Measurements from ENCODE around the gene TEX30.
A peak's percentile ranks its signal among the peaks of the same experiment; 100 is the strongest.
"Not testable (repeated sequence)": the region's sequence is repeated elsewhere in the genome, so short reads cannot be mapped to it uniquely, and the experiment has no call there.

TEX30 gene

DNA sequence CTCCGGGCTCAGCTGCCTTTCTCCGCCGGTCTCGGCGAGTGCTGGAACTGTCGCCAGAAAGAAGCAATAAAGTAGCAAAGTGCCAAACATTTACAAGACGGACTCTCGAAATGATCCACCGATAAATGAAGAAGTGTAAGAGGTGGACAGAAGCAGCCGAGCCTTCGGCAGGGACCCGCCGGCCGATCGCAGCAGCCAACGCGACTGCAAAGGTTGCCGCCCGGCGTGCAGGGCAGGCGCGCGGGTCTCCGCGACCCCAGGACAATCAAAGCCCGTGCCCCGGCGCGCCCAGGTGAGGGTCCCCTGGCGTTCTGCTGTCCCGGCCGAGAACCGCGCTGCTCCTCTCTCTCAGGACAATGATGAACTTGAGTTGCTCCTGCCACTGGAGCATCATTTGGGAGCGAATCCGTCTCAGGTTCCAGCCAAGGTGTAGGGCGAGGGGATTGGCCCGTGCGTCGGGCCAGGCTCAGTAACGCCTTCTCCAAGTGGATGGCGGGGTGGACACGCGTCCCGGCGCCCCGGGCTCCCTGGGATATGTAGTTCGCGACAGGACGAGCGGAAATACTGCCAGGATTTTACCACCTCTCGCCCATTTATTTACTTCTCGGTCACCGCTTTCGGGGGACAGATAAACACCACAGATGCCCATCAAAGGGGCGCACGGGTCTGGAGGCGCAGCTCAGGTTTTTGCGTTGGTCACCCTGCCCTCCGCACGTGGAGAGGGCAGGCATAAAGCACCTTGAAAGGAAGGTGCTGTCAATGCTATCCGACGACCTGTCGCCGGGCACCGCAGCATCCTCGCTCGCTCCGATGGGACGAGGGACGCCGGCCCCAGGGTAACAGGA, 25.2 kb upstream of the TEX30 start, which contains the start of the genes BIVM and POGLUT2:
Gene BIVM (plus strand): TSS at position 539 of the 845 bp plus-strand sequence. CDS start 8,149 bp downstream, outside the sequence.
Gene POGLUT2 (minus strand): TSS at position 396 of the 845 bp plus-strand sequence. CDS start 306 bp downstream, at position 90.
- no peak for TF ChIP-seq JUND (IDR thresholded peaks at IDR 0.05; ENCODE audit: low read depth)
- peak; percentile 94 to 95 for DNase-seq (ENCODE audit: low read depth in 1 of 2, low spot score in 1 of 2)
- in situ Hi-C loops (cut with HindIII; ENCODE audit: low pct_unique_long_range_greater_than_20kb, low sequenced_read_pairs), result no loop called here

DNA sequence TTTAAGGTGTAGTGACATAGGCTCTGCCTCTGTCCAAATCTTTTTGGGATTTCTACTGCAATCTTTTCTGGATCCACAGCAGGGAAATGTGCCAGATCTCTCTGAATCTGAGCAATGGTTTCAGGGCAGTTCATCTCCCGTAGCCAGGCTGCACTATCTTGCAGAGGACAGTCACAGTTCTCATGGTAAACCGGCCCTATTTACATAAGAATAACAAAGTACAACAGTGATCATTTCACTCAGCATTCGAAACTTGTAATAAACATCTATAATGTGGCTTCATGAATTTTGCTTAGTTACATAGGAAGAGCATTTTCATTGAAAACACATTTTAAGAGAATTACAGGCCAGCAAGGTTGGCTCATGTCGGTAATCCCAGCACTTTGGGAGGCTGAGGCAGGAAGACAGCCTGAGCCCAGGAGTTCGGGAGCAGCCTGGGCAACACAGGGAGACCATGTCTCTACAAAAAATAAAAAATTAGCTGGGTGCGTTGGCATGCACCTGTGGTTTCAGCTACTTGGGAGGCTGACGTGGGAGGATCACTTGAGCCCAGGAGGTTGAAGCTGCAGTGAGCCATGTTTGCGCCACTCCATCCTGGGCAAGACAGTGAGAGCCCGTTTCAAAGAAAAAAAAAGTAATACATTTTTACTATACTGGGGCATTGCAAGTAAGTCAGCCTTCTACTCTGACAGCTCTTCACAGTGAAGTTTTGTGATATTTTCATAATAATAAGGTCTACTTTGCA, 20.2 kb upstream of the TEX30 start:
- in situ Hi-C loops (cut with HindIII; ENCODE audit: low pct_unique_long_range_greater_than_20kb, low sequenced_read_pairs), result no loop called here
- no peak for DNase-seq (ENCODE audit: low read depth in 1 of 2, low spot score in 1 of 2)
- no peak for TF ChIP-seq JUND (IDR thresholded peaks at IDR 0.05; ENCODE audit: low read depth)

DNA sequence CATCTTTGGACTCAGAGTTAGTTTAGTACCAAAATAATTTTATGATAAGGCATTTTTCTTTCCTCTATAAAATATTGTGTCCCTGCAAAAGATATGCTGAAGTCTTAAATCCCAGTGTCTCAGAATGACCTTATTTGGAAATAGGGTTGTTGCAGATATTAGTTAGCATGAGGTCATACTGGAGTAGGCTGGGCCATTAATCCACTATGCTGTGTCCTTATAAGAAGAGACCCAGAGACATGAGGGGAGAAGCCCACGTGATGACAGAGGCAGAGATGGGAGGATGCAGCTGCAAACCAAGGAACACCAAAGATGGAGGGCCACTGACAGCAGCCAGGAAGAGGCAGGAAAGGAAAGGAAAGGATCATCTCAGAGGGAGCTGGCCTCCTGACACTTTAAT, 18.8 kb upstream of the TEX30 start:
- DNase-seq (ENCODE audit: low read depth in 1 of 2, low spot score in 1 of 2), result no peak
- in situ Hi-C loops (cut with HindIII; ENCODE audit: low pct_unique_long_range_greater_than_20kb, low sequenced_read_pairs), result no loop called here

DNA sequence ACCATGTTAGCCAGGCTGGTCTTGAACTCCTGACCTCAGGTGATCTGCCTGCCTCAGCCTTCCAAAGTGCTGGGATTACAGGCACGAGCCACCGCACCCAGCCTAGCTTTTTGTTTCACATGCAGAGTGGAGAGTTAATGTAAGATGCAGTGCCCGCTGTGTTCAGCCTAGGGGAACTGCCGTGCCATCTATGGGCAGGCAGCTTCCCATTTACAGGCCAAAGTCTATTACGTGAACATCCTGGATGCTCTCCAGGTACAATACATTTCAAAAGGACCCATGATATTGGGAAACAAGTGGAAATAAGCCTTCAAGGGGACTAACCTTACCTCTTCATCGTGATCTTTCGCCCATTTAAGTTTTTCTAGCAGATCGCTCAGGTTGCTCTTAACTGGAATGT, 15.1 kb upstream of the TEX30 start:
- in situ Hi-C loops (cut with HindIII; ENCODE audit: low pct_unique_long_range_greater_than_20kb, low sequenced_read_pairs), result no loop called here
- no peak for TF ChIP-seq JUND (IDR thresholded peaks at IDR 0.05; ENCODE audit: low read depth)

More for the DNA sequence above, 18.8 kb upstream of the TEX30 start:
- no peak for TF ChIP-seq JUND (IDR thresholded peaks at IDR 0.05; ENCODE audit: low read depth)

DNA sequence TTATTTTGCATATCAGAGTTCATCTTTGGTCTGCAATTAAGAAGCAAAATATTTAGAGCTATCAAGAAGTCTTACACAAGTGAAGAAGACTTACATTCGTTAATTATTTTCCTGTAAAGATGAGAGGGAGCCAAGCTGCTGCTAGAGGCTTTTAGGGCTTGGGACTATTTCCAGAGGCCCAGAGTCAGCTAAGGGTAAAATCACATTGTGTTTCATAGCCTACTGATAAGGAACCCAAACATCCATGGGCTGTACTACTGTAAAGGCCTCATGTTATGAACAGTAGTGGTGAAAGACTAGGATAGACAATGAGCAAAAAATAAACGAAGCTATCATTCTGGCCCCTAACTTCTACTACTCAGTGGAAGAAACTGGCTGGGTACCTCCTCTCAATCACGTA, 10.9 kb upstream of the TEX30 start:
- TF ChIP-seq JUND (IDR thresholded peaks at IDR 0.05; ENCODE audit: low read depth), result no peak
- no peak for DNase-seq (ENCODE audit: low read depth in 1 of 2, low spot score in 1 of 2)
- in situ Hi-C loops (cut with HindIII; ENCODE audit: low pct_unique_long_range_greater_than_20kb, low sequenced_read_pairs), result no loop called here

More for the DNA sequence above, 15.1 kb upstream of the TEX30 start:
- DNase-seq (ENCODE audit: low read depth in 1 of 2, low spot score in 1 of 2), result no peak

DNA sequence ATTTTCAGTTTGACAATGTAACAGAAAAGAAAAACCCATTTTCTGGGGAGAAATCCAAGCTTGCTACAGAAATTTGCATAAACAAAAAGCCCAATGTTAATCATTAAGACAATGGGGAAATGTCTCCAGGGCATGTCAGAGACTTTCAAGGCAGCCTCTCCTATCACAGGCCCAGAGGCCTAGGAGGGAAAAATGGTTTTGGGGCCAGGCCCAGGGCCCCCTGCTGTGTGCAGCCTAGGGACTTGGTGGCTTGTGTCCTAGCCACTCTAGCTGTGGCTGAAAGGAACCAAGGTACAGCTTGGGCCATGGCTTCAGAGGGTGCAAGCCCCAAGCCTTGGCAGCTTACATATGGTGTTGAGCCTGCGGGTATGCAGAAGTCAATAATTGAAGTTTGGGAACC, 8.0 kb upstream of the TEX30 start:
- no peak for TF ChIP-seq JUND (IDR thresholded peaks at IDR 0.05; ENCODE audit: low read depth)
- in situ Hi-C loops (cut with HindIII; ENCODE audit: low pct_unique_long_range_greater_than_20kb, low sequenced_read_pairs), result no loop called here
- DNase-seq (ENCODE audit: low read depth in 1 of 2, low spot score in 1 of 2), result no peak

DNA sequence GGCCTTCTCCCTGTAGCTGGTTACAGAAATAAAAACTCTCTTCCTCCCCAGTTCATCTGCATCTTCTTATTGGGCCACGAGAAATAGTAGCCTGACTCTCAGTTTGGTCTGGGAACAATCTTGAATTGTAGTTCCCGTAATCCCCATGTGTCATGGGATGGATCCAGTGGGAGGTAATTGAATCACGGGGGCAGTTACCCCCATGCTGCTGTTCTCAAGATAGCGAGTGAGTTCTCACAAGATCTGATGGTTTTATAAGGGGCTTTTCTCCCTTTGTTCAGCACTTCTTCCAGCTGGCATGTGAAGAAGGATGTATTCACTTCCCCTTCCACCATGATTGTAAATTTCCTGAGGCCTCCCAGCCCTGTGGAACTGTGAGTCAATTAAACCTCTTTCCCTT, 7.1 kb upstream of the TEX30 start:
- DNase-seq (ENCODE audit: low read depth in 1 of 2, low spot score in 1 of 2); in situ Hi-C loops (cut with HindIII; ENCODE audit: low pct_unique_long_range_greater_than_20kb, low sequenced_read_pairs): not testable (repeated sequence)

DNA sequence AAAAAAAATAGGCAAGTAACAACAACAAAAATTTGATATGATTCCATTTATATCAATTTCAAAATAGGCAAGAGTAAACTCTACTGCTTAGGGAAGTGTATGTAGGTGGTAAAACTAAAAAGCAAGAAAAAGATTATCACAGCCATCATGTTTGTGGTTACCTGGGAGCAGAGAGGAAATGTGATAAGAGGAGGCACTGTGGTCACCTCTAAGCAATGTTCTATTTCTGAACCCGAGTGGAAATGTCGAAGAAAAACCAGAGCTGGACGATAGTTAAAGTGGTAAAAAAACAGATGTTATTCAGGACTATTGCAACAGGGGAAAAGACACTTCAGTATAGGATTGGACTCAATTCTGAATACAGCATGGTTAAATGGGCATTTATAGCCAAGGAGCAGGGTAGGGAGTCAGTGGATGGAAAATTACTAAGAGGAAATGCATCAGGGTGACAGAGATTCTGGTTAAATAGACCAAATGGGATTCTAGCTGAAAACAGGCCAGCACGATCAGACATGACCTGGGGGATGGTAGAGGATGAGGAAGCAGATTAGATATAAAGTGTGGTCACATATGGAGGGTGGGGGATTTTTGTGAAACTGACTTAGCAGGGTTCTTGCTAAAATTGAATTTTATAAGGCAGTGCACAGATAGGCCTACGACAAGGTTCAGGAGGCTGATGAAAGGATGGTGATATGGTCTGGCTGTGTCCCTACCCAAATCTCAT, 6.0 kb upstream of the TEX30 start:
- no peak for DNase-seq (ENCODE audit: low read depth in 1 of 2, low spot score in 1 of 2)
- in situ Hi-C loops (cut with HindIII; ENCODE audit: low pct_unique_long_range_greater_than_20kb, low sequenced_read_pairs), result no loop called here

DNA sequence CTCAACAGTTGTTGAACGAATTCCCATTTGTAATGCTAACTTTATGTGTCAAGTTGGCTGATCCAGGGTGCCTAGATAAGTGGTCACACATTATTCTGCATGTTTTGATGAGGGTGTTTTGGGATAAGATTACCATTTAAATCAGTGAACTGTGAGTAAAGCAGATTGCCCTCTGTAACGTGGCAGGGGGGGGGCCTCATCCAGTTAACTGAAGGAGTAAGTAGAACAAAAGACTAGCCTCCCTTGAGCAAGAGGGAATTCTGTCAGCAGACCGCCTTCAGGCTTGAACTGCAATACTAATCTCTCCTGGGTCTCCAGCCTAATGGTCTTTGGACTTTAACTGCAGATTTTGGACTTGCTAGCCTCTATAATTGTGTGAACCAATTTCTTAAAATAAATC, 4.2 kb upstream of the TEX30 start:
- in situ Hi-C loops (cut with HindIII; ENCODE audit: low pct_unique_long_range_greater_than_20kb, low sequenced_read_pairs), result no loop called here
- no peak for DNase-seq (ENCODE audit: low read depth in 1 of 2, low spot score in 1 of 2)
- no peak for TF ChIP-seq JUND (IDR thresholded peaks at IDR 0.05; ENCODE audit: low read depth)

More for the DNA sequence above, 6.0 kb upstream of the TEX30 start:
- TF ChIP-seq JUND (IDR thresholded peaks at IDR 0.05; ENCODE audit: low read depth), result no peak

DNA sequence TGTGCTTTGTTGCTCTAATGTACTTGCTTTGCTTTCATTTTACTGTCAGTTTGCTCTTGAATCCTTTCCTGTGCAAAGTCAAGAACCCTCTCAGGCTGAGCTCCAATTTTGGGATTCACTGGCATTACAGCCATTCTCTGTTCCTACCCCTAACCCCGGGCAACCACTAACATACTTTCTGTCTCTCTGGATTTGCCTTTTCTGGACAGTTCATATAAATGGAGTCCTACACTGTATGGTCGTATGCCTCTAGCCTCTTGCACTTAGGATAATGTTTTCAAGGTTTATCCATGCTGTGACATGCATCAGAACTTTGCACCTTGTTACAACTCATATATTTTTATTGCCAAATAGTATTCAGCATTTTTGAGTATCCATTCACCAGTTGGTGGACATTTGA, 2.7 kb upstream of the TEX30 start:
- no peak for DNase-seq (ENCODE audit: low read depth in 1 of 2, low spot score in 1 of 2)
- no peak for TF ChIP-seq JUND (IDR thresholded peaks at IDR 0.05; ENCODE audit: low read depth)
- in situ Hi-C loops (cut with HindIII; ENCODE audit: low pct_unique_long_range_greater_than_20kb, low sequenced_read_pairs), result no loop called here

DNA sequence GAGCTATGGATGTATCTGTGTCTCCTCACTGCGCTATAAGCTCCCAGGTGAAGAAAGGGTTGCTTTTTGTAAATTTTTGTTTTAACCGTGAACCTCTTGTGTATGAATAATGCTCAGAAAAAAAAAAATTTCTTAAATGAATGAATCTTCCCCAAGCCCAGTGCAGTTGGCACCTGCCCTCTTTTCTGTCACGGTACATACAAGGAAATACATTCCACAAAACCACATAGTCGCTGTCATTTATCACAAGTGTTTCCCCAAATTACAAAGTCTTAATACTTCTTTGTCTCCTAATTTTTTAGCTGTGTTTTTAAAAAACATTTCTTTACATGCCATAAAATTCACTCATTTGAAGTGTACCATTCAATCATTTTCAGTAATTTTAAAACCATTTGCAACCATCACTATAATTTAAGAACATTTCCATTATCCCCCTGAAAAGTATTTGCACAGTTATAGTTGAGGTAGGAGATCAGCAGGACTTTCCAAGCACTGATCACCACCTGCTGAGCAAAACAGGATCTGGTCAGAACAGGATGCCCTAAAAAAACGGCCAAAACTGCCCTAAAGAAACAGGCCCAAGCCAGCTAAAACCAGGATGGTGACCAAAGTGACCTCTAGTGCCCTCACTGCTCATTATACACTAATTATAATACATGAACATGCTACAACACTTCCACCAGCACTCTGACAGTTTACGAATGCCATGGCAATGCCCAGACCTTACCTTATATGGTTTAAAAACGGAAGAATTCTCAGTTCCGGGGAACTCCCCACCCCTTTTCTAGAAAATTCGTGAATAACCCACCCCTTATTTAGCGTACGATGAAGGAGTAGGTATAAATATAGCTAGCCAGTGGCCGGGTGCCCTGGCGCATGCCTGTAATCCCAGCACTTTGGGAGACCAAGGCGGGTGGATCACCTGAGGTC, 1.3 kb upstream of the TEX30 start:
- TF ChIP-seq JUND (IDR thresholded peaks at IDR 0.05; ENCODE audit: low read depth), result no peak
- DNase-seq (ENCODE audit: low read depth in 1 of 2, low spot score in 1 of 2), result no peak
- in situ Hi-C loops (cut with HindIII; ENCODE audit: low pct_unique_long_range_greater_than_20kb, low sequenced_read_pairs), result no loop called here

DNA sequence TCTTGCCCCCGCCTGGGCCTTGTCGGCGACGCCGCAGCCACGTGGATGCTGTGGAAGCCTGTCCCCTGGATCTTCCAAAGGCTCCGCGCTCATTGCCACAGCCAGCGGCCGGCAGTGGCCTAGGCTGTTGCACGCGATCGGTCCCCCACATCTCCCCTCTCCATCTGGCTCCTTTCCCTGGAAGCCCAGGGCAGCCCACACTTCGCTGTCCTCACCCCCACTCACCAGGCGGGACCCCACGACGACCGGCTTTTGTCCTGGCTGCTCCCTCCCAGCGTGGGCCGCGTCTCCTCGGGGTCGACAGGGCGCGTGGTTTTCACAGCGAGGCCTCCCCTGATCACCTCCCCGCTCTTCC, 605 bp upstream of the TEX30 start:
- TF ChIP-seq JUND (IDR thresholded peaks at IDR 0.05; ENCODE audit: low read depth), result no peak
- DNase-seq (ENCODE audit: low read depth in 1 of 2, low spot score in 1 of 2), result no peak
- in situ Hi-C loops (cut with HindIII; ENCODE audit: low pct_unique_long_range_greater_than_20kb, low sequenced_read_pairs), result no loop called here

Data from T47D (cell line).